VCaP (cell line): Measurements from ENCODE around the gene TIE1.

ENCODE experiments used
- H3K27ac ChIP-seq: fragments of 450-650 bp; 2 replicates; pipeline ENCODE4 v1.5.1; 2017
- TF ChIP-seq, protein P1 (sequence below): fragments of 450-650 bp; conservative IDR thresholded peaks from 2 replicates; pipeline ENCODE4 v1.5.1; 2017; ENCODE audit warnings: mild to moderate bottlenecking, moderate library complexity

Gene TIE1

DNA sequence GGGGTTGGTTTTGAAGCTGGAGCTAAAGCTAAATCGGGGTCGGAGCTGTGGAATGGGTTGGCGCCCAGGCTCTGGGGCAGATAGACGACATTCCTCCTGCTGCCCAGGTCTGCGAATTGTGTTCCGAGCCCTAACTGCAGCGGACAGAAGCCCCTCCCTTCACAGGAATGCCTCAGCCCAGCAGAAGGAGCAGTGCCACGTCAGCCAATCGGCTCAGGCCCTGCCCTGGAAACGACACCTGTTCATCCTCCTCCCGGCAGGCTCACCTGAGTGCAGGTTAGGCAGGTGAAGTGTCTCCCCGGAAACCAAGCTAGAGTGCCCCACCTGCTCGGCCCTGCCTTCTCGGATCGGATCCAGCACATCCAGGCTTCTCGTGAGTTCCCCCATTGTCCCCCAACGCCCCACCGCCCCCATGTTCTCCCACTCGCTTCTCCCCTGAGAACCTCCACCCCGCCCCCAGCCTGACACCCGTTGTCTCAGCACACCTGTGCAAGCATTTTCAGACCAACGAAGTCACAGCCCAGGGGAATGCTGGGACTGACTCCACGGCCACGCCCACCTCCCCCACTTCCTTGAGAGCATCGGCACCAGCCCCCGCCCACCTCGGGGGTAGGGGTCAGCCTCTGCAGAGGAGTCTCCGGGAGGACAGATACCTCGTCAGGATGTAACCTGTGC is 30.2 kb upstream of the TIE1 start:
- peak overlapping the region; percentile 73 for H3K27ac ChIP-seq
- TF ChIP-seq, protein P1, sequence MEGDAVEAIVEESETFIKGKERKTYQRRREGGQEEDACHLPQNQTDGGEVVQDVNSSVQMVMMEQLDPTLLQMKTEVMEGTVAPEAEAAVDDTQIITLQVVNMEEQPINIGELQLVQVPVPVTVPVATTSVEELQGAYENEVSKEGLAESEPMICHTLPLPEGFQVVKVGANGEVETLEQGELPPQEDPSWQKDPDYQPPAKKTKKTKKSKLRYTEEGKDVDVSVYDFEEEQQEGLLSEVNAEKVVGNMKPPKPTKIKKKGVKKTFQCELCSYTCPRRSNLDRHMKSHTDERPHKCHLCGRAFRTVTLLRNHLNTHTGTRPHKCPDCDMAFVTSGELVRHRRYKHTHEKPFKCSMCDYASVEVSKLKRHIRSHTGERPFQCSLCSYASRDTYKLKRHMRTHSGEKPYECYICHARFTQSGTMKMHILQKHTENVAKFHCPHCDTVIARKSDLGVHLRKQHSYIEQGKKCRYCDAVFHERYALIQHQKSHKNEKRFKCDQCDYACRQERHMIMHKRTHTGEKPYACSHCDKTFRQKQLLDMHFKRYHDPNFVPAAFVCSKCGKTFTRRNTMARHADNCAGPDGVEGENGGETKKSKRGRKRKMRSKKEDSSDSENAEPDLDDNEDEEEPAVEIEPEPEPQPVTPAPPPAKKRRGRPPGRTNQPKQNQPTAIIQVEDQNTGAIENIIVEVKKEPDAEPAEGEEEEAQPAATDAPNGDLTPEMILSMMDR: no peak

DNA sequence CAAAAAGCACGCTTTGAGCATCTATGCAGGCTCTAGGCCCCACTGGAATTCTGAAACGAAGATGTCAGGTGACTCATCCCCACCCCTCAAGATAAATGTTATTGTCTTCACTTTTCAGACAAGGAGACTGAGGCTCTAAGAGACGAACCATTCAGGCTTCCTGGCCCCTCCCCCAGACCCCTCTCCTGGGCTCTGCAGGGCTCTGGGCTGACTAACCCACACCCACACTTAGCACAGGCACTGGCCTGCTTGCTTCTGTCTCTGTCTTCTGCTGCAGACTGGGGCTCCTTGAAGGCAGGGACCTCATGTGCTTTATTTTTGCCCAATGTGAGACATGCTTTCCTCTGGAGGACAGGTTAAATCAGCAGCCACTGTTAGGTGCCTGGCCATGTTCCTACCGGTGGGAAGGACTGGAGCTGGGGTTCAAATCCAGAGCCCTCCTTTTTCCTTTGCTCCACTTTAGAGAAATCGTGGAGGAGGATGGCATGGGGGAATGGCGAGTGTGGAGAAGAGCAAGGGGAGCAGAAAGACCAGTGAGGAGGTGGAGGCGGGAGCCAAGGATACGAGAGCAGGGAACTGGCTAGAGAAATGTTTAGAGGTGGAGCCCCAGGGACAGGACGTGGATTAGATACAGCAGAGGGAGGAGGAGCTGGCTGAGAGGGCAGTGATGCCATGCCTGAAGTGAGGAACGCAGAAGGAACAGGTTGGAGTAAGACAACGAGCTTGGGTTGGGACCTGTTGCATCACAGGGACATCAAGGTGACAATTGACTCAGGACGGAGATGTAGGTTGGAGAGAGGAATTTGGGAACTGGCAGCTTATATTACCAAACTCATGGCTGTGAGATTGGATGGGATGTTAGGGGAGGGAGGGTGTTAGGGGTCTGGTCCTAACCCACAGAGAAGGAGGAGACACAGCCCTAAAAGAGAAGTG is 29.3 kb upstream of the TIE1 start:
- peak overlapping the region; percentile 73 for H3K27ac ChIP-seq
- TF ChIP-seq, protein P1: no peak

DNA sequence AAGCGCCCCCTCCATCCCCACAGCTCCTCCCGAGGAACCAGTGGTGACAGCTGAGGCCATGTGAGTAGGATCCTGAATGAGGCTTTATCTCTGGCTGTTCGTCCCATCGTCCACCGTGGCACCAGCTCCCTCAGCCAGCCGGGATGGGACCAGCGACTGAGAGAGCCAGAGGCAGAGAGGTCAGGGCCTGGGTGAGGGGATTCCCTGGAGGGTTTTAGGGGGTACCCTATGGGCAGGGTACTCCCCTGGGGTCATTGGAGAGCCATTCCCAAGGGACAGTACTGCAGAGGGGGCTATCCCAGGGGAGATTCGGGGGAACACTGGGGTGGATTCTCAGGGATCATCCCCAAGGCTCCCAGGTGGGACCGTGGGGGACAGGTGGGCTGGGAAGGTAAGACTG is 28.6 kb upstream of the TIE1 start:
- H3K27ac ChIP-seq: no peak overlapping the region
- TF ChIP-seq, protein P1: no peak

DNA sequence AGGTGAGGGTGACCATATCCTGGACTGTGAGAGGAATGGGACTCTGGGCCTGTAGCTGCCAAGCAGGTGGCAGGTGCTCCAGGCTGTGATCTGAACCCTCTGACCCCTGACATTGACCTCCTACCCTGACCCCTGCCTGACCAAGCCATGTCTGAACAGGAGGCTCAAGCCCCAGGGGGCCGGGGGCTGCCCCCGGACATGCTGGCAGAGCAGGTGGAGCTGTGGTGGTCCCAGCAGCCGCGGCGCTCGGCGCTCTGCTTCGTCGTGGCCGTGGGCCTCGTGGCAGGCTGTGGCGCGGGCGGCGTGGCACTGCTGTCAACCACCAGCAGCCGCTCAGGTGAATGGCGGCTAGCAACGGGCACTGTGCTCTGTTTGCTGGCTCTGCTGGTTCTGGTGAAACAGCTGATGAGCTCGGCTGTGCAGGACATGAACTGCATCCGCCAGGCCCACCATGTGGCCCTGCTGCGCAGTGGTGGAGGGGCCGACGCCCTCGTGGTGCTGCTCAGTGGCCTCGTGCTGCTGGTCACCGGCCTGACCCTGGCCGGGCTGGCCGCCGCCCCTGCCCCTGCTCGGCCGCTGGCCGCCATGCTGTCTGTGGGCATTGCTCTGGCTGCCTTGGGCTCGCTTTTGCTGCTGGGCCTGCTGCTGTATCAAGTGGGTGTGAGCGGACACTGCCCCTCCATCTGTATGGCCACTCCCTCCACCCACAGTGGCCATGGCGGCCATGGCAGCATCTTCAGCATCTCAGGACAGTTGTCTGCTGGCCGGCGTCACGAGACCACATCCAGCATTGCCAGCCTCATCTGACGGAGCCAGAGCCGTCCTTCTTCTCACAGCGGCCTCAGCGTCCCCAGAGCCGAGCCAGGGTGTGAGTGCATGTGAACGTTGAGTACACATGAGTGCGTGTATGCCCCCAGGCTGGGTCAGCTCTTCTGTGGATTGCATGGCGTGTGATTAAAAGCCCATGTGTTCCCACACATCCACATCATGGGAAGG is 27.9 kb upstream of the TIE1 start:
- no peak overlapping the region for H3K27ac ChIP-seq
- TF ChIP-seq, protein P1: no peak

DNA sequence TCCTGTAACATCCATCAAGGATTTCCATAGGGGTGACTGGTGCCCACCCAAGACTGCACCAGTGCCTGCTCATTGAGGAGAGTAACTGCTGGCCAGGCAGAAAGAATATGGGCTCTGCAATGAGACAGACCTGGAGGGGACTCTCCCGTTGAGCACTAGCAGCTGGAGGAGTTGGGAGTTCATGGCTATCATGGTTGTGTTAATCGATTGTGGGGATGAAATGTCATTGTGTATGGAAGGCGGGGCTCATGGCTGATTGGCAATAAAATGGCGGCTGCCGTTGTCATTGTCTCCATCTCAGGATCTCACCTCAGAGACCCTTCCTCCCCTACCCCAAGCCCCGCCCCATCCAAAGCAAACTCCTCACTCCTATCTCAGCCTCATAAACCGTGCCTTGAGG is 27.1 kb upstream of the TIE1 start:
- H3K27ac ChIP-seq: no peak overlapping the region
- TF ChIP-seq, protein P1: no peak

DNA sequence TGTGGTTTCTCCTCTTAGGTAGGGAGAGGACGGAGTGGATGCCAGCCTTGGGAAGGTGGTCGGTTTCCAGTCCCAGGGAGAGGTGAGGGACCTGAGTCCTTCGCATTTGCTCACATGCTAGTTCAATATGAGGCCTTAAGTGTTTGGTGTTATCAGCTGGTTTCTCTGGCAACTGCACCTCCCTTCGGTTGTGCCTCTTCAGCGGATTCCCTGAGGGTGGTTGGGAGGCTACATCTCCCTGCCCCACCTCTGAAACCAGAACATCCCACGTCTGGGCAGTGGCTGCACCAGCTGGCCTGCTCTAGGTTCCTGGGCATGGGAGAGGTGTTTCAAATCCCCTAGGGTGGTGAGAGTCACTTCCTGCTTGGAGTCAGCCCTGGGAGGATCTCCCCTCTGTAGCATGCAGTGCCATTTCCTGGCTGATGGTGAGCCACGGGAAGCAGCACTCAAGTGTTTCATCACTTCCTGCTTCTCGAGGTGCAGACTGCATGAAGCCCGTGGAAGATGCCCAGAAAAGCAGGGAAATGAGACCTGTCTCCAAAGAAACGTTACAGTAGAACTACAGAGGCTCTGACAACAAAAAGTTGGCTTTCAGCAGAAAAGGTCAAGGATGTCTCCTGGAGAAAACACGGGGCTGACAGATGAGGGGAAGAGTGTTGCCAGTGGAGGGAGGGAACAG is 26.5 kb upstream of the TIE1 start:
- no peak overlapping the region for H3K27ac ChIP-seq
- TF ChIP-seq, protein P1: no peak
